Osteocyte (in vitro differentiated cells): Measurements from ENCODE around the gene RFPL4A. TPM values are rescaled to one million over a fixed set of nuclear protein-coding genes. Genes with fewer than 3 reads are reported as not detected.
A peak's percentile ranks its signal among the peaks of the same experiment; 100 is the strongest.

ENCODE experiments used
- DNase-seq: peaks from one replicate; pipeline ENCODE4 v3.0.0; 2021; ENCODE audit warnings: mixed read lengths; ENCODE audit not compliant: unreplicated experiment; ENCODE audit errors: extremely low spot score
- H3K27ac Mint-ChIP-seq: one replicate; pipeline ENCODE4 v1.8.0; 2021; ENCODE audit warnings: mild to moderate bottlenecking, mixed read lengths; ENCODE audit not compliant: unreplicated experiment
- H3K27me3 Mint-ChIP-seq: one replicate; pipeline ENCODE4 v1.8.0; 2021; ENCODE audit warnings: mixed read lengths; ENCODE audit not compliant: unreplicated experiment
- H3K36me3 Mint-ChIP-seq: one replicate; pipeline ENCODE4 v1.8.0; 2021; ENCODE audit warnings: mixed read lengths; ENCODE audit not compliant: unreplicated experiment
- H3K4me1 Mint-ChIP-seq: one replicate; pipeline ENCODE4 v1.8.0; 2021; ENCODE audit warnings: mixed read lengths; ENCODE audit not compliant: unreplicated experiment
- H3K4me3 Mint-ChIP-seq: one replicate; pipeline ENCODE4 v1.8.0; 2021; ENCODE audit warnings: mild to moderate bottlenecking, moderate library complexity, mixed read lengths; ENCODE audit not compliant: unreplicated experiment
- H3K9me3 Mint-ChIP-seq: one replicate; pipeline ENCODE4 v1.8.0; 2021; ENCODE audit warnings: mixed read lengths; ENCODE audit not compliant: unreplicated experiment
- CTCF ChIP-seq: fragments of 200-600 bp; sonication (generic); IDR thresholded peaks from 2 replicates; pipeline ENCODE4 v1.5.0; 2021; ENCODE audit warnings: antibody characterized with exemption, mild to moderate bottlenecking, moderate library complexity
- total RNA-seq: library from RNA; stranded (reverse); gene quantifications from 2 replicates; pipeline ENCODE4 v1.2.1, GENCODE V29; 2021

The RFPL4A gene
- total RNA-seq, 1 donor from 2014 or later = not detected

GRCh38 chr19:55809381-55810058 is 50.6 kb downstream of the RFPL4A start:
- Mint-ChIP-seq H3K4me1 (no peaks in the 10 kb centered on the region), H3K27me3 (no peaks in the 10 kb centered on the region), H3K4me3 (no peak overlapping the region), H3K27ac (no peak overlapping the region), H3K9me3 (peaks cover 47% of the 10 kb centered on the region), H3K36me3 (no peaks in the 10 kb centered on the region)
- peak; percentile 64 for DNase-seq
- TF ChIP-seq CTCF = no peak

GRCh38 chr19:55811340-55811739 is 52.4 kb downstream of the RFPL4A start:
- H3K9me3 Mint-ChIP-seq = peaks cover 54% of the 10 kb centered on the region
- no peak overlapping the region for H3K27ac Mint-ChIP-seq
- H3K4me1 Mint-ChIP-seq = no peaks in the 10 kb centered on the region
- no peaks in the 10 kb centered on the region for H3K36me3 Mint-ChIP-seq
- DNase-seq = peak; percentile 69
- TF ChIP-seq CTCF = no peak
- no peak overlapping the region for H3K4me3 Mint-ChIP-seq
- H3K27me3 Mint-ChIP-seq = no peaks in the 10 kb centered on the region

GRCh38 chr19:55812449-55812848 is 53.6 kb downstream of the RFPL4A start:
- Mint-ChIP-seq H3K27ac (no peak overlapping the region), H3K4me1 (no peaks in the 10 kb centered on the region), H3K27me3 (no peaks in the 10 kb centered on the region), H3K36me3 (no peaks in the 10 kb centered on the region), H3K4me3 (no peak overlapping the region), H3K9me3 (peaks cover 54% of the 10 kb centered on the region)
- TF ChIP-seq CTCF = no peak
- DNase-seq = no peak

Other genes starting within 250 kb of the RFPL4A start
- gene SBK2, start 222.0 kb upstream of the RFPL4A start, total RNA-seq = not detected in 2 replicates
- not detected in 2 replicates for gene SBK3, start 213.6 kb upstream of the RFPL4A start, total RNA-seq
- gene ZNF579, start 178.2 kb upstream of the RFPL4A start, total RNA-seq = 27.4 and 29.2 TPM in 2 replicates
- gene FIZ1, start 159.6 kb upstream of the RFPL4A start, total RNA-seq = 17.0 and 19.1 TPM in 2 replicates
- gene ZNF524, start 158.8 kb upstream of the RFPL4A start, total RNA-seq = 15.5 and 15.6 TPM in 2 replicates
- gene ZNF865, start 153.4 kb upstream of the RFPL4A start, total RNA-seq = 16.9 and 19.2 TPM in 2 replicates
- gene ZNF784, start 134.5 kb upstream of the RFPL4A start, total RNA-seq = 9.2 and 9.6 TPM in 2 replicates
- gene ZNF580, start 118.1 kb upstream of the RFPL4A start, total RNA-seq = 62.3 and 79.8 TPM in 2 replicates
- gene ZNF581, start 115.4 kb upstream of the RFPL4A start, total RNA-seq = 29.6 and 33.8 TPM in 2 replicates
- gene CCDC106, start 110.9 kb upstream of the RFPL4A start, total RNA-seq = 25.9 and 28.1 TPM in 2 replicates
- 174 and 189 TPM in 2 replicates for gene U2AF2, start 104.1 kb upstream of the RFPL4A start, total RNA-seq
- gene EPN1, start 83.9 kb upstream of the RFPL4A start, total RNA-seq = 142 and 148 TPM in 2 replicates
- gene NLRP9, start 20.7 kb upstream of the RFPL4A start, total RNA-seq = not detected in 2 replicates
- not detected in 2 replicates for gene RFPL4AL1, start 10.0 kb downstream of the RFPL4A start, total RNA-seq
- not detected in 2 replicates for gene NLRP11, start 72.9 kb downstream of the RFPL4A start, total RNA-seq
- not detected in 2 replicates for gene NLRP4, start 77.4 kb downstream of the RFPL4A start, total RNA-seq
- gene NLRP13, start 173.2 kb downstream of the RFPL4A start, total RNA-seq = not detected in 2 replicates
- gene NLRP8, start 188.7 kb downstream of the RFPL4A start, total RNA-seq = not detected in 2 replicates
- not detected in 2 replicates for gene NLRP5, start 227.7 kb downstream of the RFPL4A start, total RNA-seq